Dermis microvascular lymphatic vessel endothelial cell (primary cell): Measurements from ENCODE around the gene ABLIM1. TPM values are rescaled to one million over a fixed set of nuclear protein-coding genes. Genes with fewer than 3 reads are reported as not detected.

ENCODE experiments used
- DNase-seq, 2 donors: peaks; one replicate each; pipeline versions ENCODE4 v3.0.0 to v3.0.0-alpha.2; 2010; ENCODE audit warnings: low read depth in 2 of 2
- total RNA-seq: library from RNA; depleted of rRNA; stranded (reverse); fragments of >200 nt; gene quantifications from 2 replicates; pipeline ENCODE4 v1.2.1, GENCODE V29; 2014

ABLIM1 gene
- total RNA-seq, 1 donor from 2014 or later = 40.6 TPM

DNA sequence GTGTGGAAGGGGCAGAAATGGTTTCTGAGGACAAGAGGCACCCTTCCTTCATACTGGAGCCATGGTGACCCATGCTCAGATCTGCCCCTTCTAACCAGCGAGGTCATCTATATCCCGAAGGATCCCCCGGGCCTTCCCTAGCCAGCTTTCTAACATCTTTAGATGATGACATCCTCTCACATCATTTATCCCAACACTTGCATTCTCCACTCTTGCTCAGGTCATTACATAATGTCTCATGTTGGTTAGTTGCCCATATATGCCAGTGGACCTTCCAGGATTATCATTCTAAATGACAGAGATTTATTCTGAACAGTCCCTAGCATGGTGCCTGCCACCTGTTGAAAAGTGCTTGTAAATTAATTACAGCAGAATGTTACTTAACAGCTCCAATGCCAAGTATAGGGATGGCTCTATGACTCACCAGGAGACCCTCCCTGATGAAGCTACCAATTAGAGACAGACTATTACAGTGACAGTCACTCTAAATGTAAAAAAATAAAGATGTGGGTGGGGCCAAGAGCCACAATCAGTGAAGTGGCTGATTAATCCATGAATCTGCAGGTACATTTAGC lies 22.6 kb upstream of the ABLIM1 start:
- no peak for DNase-seq

DNA sequence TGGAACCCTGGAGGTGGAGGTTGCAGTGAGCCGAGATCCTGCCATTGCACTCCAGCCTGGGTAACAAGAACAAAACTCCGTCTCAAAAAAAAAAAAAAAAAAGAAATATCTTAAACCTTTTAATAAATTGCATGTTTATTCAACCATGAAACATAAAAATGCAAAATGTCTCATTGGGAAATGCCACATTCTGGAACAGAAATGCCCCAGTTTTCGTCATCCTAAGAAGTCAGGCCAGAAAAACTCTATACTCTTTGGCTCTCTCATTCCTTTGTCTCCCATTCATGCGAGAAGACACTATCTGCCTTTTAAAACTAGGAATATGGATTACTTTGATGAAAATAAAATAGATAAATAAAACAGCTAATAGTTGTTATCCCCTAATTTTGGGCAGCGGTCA lies 21.5 kb upstream of the ABLIM1 start:
- DNase-seq = no peak

- DNase-seq = no peak
Observed at GRCh38 chr10:114678820-114679219, 20.7 kb upstream of the ABLIM1 start.

- no peak for DNase-seq
Observed at GRCh38 chr10:114678336-114678735, 20.3 kb upstream of the ABLIM1 start.

- DNase-seq = no peak
Observed at GRCh38 chr10:114674346-114674745, 16.3 kb upstream of the ABLIM1 start.

- no peak for DNase-seq
Observed at GRCh38 chr10:114669648-114670047, 11.6 kb upstream of the ABLIM1 start.

GRCh38 chr10:114668375-114669080 lies 10.5 kb upstream of the ABLIM1 start:
- no peak for DNase-seq

DNA sequence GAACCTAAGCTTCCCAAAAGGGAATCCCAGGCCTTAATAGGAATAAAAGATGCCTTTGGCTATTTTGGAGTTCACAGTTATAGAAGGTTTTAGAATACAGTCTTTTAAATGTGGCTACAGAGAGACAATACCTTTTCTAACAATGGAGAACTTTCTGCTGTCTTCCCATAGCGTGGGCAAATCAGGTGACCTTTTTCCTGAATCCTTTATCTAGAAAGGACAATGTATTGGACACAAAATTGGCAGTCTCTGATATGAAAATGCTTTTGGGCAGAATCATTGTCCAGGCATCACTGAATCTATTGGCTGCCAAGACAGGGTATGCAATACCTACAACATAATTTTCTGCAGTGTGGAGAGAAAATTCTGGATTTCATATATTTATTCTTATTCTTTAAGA lies 7.8 kb upstream of the ABLIM1 start:
- DNase-seq = peak; percentile 76 to 83

- DNase-seq = peak in 1 of 2 donors; percentile 66
Observed at GRCh38 chr10:114665406-114665805, 7.3 kb upstream of the ABLIM1 start.

DNA sequence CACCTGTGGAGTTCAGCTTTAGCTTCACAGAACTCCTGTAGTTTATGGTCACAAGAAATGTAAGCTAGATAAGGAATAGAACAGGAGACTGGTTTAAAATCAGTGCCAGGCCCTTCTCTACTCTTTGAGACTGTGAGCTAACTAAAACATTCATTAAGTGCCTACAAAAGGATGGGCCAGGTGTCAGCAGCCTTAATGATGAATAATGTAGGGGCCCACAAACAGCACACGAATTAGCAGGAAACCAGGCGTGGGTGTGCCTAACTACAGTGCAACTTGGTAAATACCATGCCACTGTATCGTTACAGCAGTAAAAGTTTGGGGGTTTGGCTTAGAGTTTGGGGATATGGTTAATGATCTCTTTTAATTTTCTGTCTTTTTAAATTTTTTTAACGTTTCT lies 6.1 kb upstream of the ABLIM1 start:
- DNase-seq = no peak

DNA sequence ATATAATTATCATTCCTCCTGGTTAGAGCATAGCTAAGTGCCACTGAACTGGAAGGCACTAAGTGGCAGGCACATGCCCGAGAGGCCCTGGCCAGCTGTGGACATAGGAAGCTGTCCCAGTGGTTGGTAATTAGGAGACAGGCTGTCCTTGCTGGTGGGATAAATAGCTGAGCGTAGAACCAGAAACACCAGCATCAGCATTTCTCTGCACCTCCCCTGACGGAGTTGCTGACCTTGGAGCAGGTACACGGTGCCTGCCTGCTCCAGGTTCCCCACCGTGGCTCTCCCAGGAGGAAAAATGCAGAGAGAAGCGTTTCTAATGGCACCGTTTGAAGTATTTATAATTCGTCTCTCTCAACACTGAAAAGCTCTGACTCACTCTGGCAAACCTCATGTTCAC lies 5.6 kb upstream of the ABLIM1 start:
- DNase-seq = no peak

GRCh38 chr10:114662646-114663217 lies 4.7 kb upstream of the ABLIM1 start:
- no peak for DNase-seq

DNA sequence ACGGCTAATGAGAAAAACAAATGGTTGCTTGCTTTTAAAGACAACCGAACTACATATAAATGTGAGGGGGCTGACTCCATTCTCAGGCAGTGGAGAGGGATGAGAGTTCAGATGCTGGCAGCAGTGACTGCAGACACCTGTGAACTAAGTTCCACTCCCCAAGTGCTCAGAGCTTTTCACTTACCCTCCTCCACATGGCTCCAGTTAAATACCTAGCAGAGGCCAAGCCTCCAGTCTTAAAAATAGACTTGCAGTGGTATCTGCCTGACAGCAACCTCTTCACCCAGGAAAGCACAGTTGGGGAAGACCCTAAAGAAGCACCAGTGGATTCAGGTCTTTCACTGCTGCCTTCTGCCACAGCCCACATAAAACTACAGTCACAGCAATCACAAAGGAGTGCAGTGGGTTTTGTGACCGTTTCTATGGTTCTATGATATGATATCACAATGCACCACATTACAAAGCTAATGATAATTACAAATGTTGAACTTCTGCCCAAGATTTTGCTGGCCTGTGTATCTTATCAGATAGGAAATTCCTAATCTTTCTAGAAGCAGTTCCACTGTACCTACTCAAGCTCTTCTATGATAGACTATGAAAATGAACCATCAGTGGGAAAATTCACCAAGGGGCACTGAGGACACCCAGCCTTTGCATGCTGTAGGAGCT lies 3.3 kb upstream of the ABLIM1 start:
- DNase-seq = no peak

DNA sequence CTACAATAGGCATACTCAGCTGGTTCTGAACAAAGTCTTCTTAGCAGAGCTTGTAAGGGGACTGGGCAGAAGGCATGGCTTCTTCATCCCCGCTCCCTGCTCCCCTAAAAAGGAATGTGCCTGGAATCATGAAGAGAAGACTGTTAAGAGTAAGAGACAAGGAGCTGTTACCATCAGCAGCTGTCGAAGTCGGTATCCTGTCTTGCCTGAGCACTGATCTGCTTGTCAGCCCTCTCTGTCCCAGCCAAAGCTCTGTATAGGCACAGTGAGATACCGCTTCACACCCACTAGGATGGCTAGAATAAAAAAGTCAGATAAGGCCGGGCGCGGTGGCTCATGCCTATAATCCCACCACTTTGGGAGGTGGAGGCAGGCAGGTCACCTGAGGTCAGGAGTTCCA lies 2.4 kb downstream of the ABLIM1 start:
- DNase-seq = no peak

GRCh38 chr10:114654822-114655575 lies 3.1 kb downstream of the ABLIM1 start:
- DNase-seq = no peak

- peak; percentile 80 to 96 for DNase-seq
Observed at GRCh38 chr10:114653926-114654325, 4.1 kb downstream of the ABLIM1 start.

DNA sequence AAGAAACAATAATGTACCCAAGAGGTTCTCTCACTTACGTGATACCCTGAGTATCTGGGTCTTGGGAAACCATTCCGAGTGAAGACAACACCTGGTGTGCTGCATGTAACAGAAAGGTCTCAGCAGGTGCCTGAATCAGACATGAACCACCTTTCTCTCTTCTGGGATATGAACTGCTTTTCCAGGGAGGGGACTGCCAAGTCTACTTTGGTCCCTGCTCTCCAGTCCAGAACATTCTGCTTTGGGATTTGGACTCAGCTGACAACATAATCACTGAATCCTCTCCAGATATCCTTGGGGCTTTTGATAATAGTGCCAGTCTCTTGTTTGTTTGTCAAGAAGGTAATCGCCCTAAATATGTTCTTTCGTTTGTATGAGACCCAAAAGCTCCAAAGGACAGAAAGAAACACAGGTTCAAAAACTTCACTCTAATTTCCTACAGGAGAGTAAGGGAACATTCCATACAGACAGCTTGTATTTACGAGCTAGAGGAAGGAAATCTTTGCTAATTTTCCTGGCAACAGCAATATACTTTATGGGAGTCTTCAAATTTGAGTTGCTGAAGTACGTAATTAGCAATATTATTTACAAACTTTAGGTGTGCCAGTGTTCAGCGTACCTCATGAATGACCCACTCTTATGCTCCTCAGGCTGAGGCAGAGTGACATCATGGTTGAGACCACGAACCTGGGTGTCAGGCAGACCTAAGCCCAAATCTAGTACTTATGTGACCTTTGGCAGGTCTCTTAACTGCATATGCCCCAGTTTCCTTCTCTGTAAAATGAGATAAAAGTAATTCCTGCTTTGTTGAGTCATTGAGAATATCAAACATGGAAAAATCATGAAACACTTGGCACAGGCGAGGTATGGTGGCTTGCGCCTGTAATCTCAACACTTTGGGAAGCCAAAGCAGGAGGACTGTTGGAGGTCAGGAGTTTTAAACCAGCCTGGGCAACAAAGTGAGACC lies 5.4 kb downstream of the ABLIM1 start:
- peak; percentile 78 to 90 for DNase-seq

DNA sequence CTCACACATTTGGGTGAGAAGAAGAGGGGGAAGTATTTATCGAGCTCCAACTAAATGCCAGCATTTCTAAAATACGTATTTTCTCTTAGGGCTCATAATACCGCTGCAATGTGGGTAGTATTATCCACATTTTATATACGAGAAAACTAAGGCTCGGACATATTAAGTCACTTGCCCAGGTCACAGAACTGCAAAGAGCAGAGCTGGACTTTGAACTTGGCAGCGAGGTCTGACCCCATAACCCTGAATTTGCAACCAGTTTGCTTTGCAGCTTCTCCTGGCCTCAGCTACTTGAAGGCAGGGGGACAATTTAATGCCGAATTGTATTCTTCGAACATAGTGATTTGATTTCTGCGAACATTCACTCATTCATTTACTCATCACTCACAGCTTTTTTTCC lies 7.2 kb downstream of the ABLIM1 start:
- DNase-seq = no peak

- DNase-seq = no peak
Observed at GRCh38 chr10:114650266-114650665, 7.8 kb downstream of the ABLIM1 start.

DNA sequence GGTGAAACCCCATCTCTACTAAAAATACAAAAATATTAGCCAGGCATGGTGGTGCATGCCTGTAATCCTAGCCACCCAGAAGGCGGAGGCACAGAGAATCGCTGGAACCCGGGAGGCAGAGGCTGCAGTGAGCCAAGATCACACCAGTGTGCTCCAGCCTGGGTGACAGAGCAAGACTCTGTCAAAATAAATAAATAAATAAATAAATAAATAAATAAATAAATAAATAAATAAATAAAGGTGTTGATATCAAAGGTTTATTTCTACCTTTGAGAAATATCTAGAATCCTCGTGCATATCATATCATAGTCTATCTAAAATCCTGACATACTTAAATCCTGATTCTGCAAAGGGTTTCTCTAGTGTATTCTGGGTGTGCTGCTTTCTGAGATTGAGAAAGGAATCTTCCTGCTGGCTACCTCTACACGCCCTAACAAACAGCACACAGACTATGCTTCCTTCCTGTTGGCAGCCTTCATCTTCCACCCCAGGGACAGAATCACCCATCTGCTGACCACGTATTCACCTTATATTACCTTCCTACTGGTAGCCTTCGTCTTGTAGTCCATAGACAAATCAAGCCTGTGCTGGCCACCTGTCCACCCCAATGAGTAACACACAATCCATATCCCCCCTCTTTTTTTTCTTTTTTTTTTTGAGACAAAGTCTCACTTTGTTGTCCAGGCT lies 8.7 kb downstream of the ABLIM1 start:
- peak in 1 of 2 donors; percentile 39 for DNase-seq
